Measurements from ENCODE around the gene OR5AL1. TPM values are rescaled to one million over a fixed set of nuclear protein-coding genes. Genes with fewer than 3 reads are reported as not detected.

The OR5AL1 gene
- not detected for total RNA-seq

DNA sequence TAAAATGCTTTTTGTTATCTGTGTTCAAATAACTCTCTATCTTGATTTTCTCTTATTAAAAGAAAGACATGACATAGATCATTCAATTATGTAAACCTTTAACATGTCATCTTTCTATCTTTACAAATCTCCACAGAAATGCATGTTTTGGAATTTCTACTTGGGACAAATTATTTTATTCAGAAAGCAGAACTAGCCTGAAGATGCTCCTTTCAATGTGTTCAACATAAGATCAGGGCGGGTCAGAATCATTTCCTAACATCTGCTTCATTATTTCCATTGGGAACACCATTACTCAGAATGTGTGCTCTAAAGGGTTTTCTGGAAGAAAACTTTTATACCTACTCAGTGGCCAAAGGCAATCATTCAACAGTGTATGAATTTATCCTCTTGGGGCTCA, at the start of gene OR5AL1:
OR5AL1 (plus strand) TSS at position 301 of the 400 bp plus-strand sequence.

GRCh38 chr11:56375324-56375723, 37.2 kb upstream of the OR5AL1 start, which contains the start of gene OR8U1:
Gene OR8U1 (plus strand): TSS chr11:56375624. CDS start chr11:56375624, 0 bp downstream.

Other genes starting within 250 kb of the OR5AL1 start
- gene OR5J2, start 236.1 kb upstream of the OR5AL1 start, total RNA-seq, result not detected
- not detected for gene OR5T2, start 178.4 kb upstream of the OR5AL1 start, total RNA-seq
- gene OR5T3, start 160.4 kb upstream of the OR5AL1 start, total RNA-seq, result not detected
- not detected for gene OR5T1, start 138.5 kb upstream of the OR5AL1 start, total RNA-seq
- gene OR8H1, start 120.4 kb upstream of the OR5AL1 start, total RNA-seq, result not detected
- not detected for gene OR8K3, start 97.6 kb upstream of the OR5AL1 start, total RNA-seq
- gene OR8K1, start 66.7 kb upstream of the OR5AL1 start, total RNA-seq, result not detected
- gene OR8J1, start 58.4 kb upstream of the OR5AL1 start, total RNA-seq, result not detected
- not detected for gene OR8U1, start 37.1 kb upstream of the OR5AL1 start, total RNA-seq
- not detected for gene OR5M3, start 60.7 kb downstream of the OR5AL1 start, total RNA-seq
- gene OR5M8, start 78.7 kb downstream of the OR5AL1 start, total RNA-seq, result not detected
- not detected for gene OR5M11, start 130.6 kb downstream of the OR5AL1 start, total RNA-seq
- gene OR5M10, start 165.0 kb downstream of the OR5AL1 start, total RNA-seq, result not detected
- not detected for gene OR5M1, start 202.2 kb downstream of the OR5AL1 start, total RNA-seq
- not detected for gene OR5AP2, start 229.7 kb downstream of the OR5AL1 start, total RNA-seq